SH-SY5Y (cell line): ENCODE results near the gene TSHR.

Experiments
- GATA2 ChIP-seq: IDR thresholded peaks from 2 replicates; pipeline ENCODE4 v1.6.1; 2011; ENCODE audit warnings: mild to moderate bottlenecking, low read depth, low read length
- GATA3 ChIP-seq: IDR thresholded peaks from 2 replicates; pipeline ENCODE4 v1.6.1; 2011; ENCODE audit warnings: low read depth, mild to moderate bottlenecking, low read length, moderate library complexity

GRCh38 chr14:81127785-81128184 is 172.4 kb downstream of the TSHR start:
- TF ChIP-seq GATA2 (no peak), GATA3 (no peak)
